Ascending aorta (tissue), 2 donors: Measurements from ENCODE around the gene MPO. TPM values are rescaled to one million over a fixed set of nuclear protein-coding genes. Genes with fewer than 3 reads are reported as not detected.

Experiments
- DNase-seq, 2 donors: peaks; one replicate each; pipeline ENCODE4 v3.0.0-alpha.2; 2019; ENCODE audit warnings: low spot score in 2 of 2
- H3K27ac ChIP-seq, 2 donors: fragments of 200-600 bp; sonication (generic); one replicate each; pipeline ENCODE4 v1.5.1; 2016 to 2017; ENCODE audit warnings: mild to moderate bottlenecking in 1 of 2
- H3K27me3 ChIP-seq: fragments of 200-600 bp; sonication (generic); one replicate; pipeline ENCODE4 v1.5.1; 2017
- H3K36me3 ChIP-seq, 2 donors: fragments of 200-600 bp; sonication (generic); one replicate each; pipeline ENCODE4 v1.5.1; 2016
- H3K4me1 ChIP-seq, 2 donors: fragments of 200-600 bp; sonication (generic); one replicate each; pipeline ENCODE4 v1.5.1; 2016 to 2017; ENCODE audit warnings: mild to moderate bottlenecking in 1 of 2
- H3K4me3 ChIP-seq, 2 donors: fragments of 200-600 bp; sonication (generic); one replicate each; pipeline ENCODE4 v1.5.1; 2016 to 2017; ENCODE audit warnings: mild to moderate bottlenecking in 1 of 2
- H3K9me3 ChIP-seq, 2 donors: fragments of 200-600 bp; sonication (generic); one replicate each; pipeline ENCODE4 v1.5.1; 2016
- CTCF ChIP-seq, 3 experiments: fragments of 200-600 bp in 2 of 3; fragments of 450-650 bp in 1 of 3; sonication (generic) in 2 of 3; IDR thresholded peaks; one replicate each; pipeline ENCODE4 v1.5.1; 2016 to 2019; ENCODE audit warnings: antibody characterized with exemption in 3 of 3, mild to moderate bottlenecking in 1 of 3, moderate library complexity in 1 of 3
- intact Hi-C: fragments of 100-400 bp; cut with DNase I; formaldehyde crosslinking; loops from one replicate; pipeline ENCODE4 v1.15.1; 2023
- total RNA-seq: library from RNA; depleted of rRNA; stranded (reverse); fragments of >200 nt; gene quantifications from one replicate; pipeline ENCODE4 v1.1.0, GENCODE V29; 2016

MPO gene
- total RNA-seq, 1 donor from 2014 or later = 1.8 TPM

- DNase-seq = no peak
- intact Hi-C loops = no loop called here
- Histone ChIP-seq H3K27me3 (no peaks in the 10 kb centered on the region), H3K27ac (no peak overlapping the region), H3K4me3 (no peak overlapping the region), H3K9me3 (no peaks in the 10 kb centered on the region), H3K4me1 (no peaks in the 10 kb centered on the region), H3K36me3 (no peaks in the 10 kb centered on the region)
- no peak for TF ChIP-seq CTCF (IDR thresholded peaks at IDR 0.05)
These were observed 44.9 kb downstream of the MPO start for GRCh38 chr17:58235821-58236220.

GRCh38 chr17:58234512-58234911, 46.2 kb downstream of the MPO start:
- no peaks in the 10 kb centered on the region for H3K36me3 ChIP-seq
- no peaks in the 10 kb centered on the region for H3K4me1 ChIP-seq
- DNase-seq = no peak
- H3K27me3 ChIP-seq = no peaks in the 10 kb centered on the region
- no peak overlapping the region for H3K27ac ChIP-seq
- no peak overlapping the region for H3K4me3 ChIP-seq
- H3K9me3 ChIP-seq = no peaks in the 10 kb centered on the region
- intact Hi-C loops = no loop called here
- TF ChIP-seq CTCF (IDR thresholded peaks at IDR 0.05) = no peak

GRCh38 chr17:58233543-58233942, 47.2 kb downstream of the MPO start:
- Histone ChIP-seq H3K27me3 (no peaks in the 10 kb centered on the region), H3K27ac (no peak overlapping the region), H3K4me3 (no peak overlapping the region), H3K4me1 (no peaks in the 10 kb centered on the region), H3K9me3 (no peaks in the 10 kb centered on the region), H3K36me3 (no peaks in the 10 kb centered on the region)
- intact Hi-C loops = no loop called here
- DNase-seq = no peak
- TF ChIP-seq CTCF (IDR thresholded peaks at IDR 0.05) = no peak

- Histone ChIP-seq H3K4me1 (no peaks in the 10 kb centered on the region), H3K27ac (no peak overlapping the region), H3K27me3 (no peaks in the 10 kb centered on the region), H3K4me3 (no peak overlapping the region), H3K9me3 (no peaks in the 10 kb centered on the region), H3K36me3 (no peaks in the 10 kb centered on the region)
- DNase-seq = no peak
- TF ChIP-seq CTCF (IDR thresholded peaks at IDR 0.05) = no peak
- intact Hi-C loops = no loop called here
These were observed 48.0 kb downstream of the MPO start for GRCh38 chr17:58232707-58233156.

- Histone ChIP-seq H3K4me3 (no peak overlapping the region), H3K9me3 (no peaks in the 10 kb centered on the region), H3K27ac (no peak overlapping the region), H3K27me3 (no peaks in the 10 kb centered on the region), H3K4me1 (no peaks in the 10 kb centered on the region), H3K36me3 (no peaks in the 10 kb centered on the region)
- TF ChIP-seq CTCF (IDR thresholded peaks at IDR 0.05) = no peak
- no peak for DNase-seq
- intact Hi-C loops = no loop called here
These were observed 49.1 kb downstream of the MPO start for GRCh38 chr17:58231641-58232040.

GRCh38 chr17:58229881-58230280, 50.9 kb downstream of the MPO start:
- Histone ChIP-seq H3K36me3 (no peaks in the 10 kb centered on the region), H3K9me3 (no peaks in the 10 kb centered on the region), H3K4me1 (no peaks in the 10 kb centered on the region), H3K4me3 (no peak overlapping the region), H3K27me3 (no peaks in the 10 kb centered on the region), H3K27ac (no peak overlapping the region)
- no peak for TF ChIP-seq CTCF (IDR thresholded peaks at IDR 0.05)
- no peak for DNase-seq
- intact Hi-C loops = no loop called here
